ENCODE results near the gene RLN3. TPM values are rescaled to one million over a fixed set of nuclear protein-coding genes. Genes with fewer than 3 reads are reported as not detected.

RLN3 gene
- total RNA-seq, 1 donor from 2014 or later, result not detected

DNA sequence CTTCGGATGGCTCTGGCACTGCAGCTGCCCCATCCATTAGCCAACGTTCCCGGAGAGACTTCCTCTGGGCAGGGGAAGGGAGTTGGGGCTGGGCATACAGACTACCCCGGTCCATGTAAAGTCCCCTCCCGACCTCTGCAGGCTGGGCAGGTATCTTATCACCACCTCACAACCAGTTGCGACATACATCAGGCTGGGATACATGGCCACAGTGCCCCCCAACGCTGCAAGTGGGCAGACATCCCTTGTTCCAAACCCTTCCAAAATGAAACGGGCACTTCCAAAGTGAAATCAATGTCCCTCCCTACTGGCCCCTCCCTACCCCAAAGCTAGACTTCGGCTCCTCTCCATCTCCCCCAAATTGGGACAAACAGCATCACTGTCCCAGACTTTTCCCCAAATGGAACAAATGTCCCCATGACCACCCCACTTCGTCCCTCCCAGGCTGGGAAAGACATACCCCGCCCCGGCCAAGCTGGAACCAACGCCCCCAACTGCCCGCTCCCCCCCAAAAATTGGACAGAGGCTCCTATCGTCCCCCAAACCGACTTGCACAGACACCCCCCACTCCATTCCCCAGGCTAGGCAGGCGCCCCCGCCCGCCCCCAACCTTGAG, 28.9 kb downstream of the RLN3 start:
- DNase-seq (ENCODE audit: low spot score), result no peak
- Mint-ChIP-seq H3K9me3 (ENCODE audit: low read depth) (no peaks in the 10 kb centered on the region), H3K4me1 (ENCODE audit: low read depth) (peaks cover 11% of the 10 kb centered on the region), H3K4me3 (ENCODE audit: unreplicated experiment) (peak overlapping the region; percentile 55), H3K36me3 (ENCODE audit: low read depth) (peaks cover 1% of the 10 kb centered on the region), H3K27ac (ENCODE audit: unreplicated experiment) (no peak overlapping the region), H3K27me3 (ENCODE audit: low read depth) (peaks cover 3% of the 10 kb centered on the region)
- TF ChIP-seq, protein P1, sequence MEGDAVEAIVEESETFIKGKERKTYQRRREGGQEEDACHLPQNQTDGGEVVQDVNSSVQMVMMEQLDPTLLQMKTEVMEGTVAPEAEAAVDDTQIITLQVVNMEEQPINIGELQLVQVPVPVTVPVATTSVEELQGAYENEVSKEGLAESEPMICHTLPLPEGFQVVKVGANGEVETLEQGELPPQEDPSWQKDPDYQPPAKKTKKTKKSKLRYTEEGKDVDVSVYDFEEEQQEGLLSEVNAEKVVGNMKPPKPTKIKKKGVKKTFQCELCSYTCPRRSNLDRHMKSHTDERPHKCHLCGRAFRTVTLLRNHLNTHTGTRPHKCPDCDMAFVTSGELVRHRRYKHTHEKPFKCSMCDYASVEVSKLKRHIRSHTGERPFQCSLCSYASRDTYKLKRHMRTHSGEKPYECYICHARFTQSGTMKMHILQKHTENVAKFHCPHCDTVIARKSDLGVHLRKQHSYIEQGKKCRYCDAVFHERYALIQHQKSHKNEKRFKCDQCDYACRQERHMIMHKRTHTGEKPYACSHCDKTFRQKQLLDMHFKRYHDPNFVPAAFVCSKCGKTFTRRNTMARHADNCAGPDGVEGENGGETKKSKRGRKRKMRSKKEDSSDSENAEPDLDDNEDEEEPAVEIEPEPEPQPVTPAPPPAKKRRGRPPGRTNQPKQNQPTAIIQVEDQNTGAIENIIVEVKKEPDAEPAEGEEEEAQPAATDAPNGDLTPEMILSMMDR (IDR thresholded peaks at IDR 0.05), result no peak

DNA sequence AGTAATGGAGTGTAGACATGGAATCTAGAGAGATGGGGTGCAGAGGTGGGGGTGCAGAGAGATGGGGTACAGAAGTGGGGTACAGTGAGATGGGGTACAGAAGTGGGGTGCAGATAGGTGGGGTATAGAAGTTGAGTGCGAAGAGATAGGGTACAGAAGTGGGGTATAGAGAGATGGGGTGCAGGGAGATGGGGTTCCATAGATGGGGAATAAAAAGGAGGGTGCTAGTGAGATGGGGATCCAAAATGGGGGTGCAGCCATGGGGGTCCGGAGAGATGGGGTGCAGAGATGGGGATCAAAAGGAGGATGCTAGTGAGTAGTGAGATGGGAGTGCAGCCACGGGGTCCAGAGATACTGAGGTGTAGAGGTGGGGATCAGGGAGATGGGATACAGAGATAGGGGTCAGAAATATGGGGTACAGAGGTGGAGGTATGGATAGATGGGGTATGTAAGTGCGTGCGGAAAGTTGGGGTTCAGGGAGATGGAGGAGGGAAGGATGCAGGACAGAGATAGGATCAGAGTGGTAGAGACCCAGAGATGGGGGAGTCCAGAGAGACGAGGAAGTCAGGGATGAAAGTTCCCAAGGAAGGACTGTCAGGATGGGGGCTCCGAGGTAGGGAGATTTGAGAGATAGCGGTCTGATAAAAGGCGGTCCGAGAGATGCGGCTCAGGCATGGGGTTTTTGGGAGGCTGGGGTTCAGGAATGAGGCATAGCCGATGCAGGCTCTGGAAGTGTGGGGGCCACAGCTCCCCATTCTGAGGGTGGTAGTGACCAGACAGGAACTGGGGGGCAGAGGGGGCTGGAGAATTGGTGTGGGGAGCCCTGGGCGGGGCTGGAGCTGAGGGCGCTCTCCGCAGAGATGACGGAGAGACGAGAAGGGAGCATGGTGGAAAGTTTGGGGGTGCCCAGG, 30.5 kb downstream of the RLN3 start:
- H3K9me3 Mint-ChIP-seq (ENCODE audit: low read depth), result no peaks in the 10 kb centered on the region
- H3K36me3 Mint-ChIP-seq (ENCODE audit: low read depth), result no peaks in the 10 kb centered on the region
- TF ChIP-seq, protein P1 (IDR thresholded peaks at IDR 0.05), result no peak
- H3K27ac Mint-ChIP-seq (ENCODE audit: unreplicated experiment), result no peak overlapping the region
- H3K27me3 Mint-ChIP-seq (ENCODE audit: low read depth), result peaks cover 3% of the 10 kb centered on the region
- peak overlapping the region; percentile 72 for H3K4me3 Mint-ChIP-seq (ENCODE audit: unreplicated experiment)
- H3K4me1 Mint-ChIP-seq (ENCODE audit: low read depth), result peaks cover 11% of the 10 kb centered on the region
- DNase-seq (ENCODE audit: low spot score), result no peak

DNA sequence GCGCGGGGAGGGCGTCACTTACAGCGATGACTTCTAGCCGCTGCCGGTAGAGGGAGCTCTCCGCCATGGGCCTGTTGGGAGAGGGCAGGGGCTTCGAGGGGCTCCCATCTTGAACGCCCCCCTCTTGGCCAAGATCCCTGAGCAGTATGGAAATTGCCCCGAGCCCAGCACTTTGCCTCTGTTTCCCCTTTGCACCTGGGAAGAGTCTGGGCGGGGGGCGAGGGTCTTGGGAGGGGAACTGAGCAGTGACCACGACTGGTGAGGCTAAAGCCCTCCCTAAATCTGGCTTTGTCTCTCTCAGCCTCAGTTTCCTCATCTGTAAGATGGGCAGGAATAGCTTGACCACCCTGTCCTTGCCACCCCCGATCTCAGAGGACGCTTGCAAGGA, 31.1 kb downstream of the RLN3 start:
- Mint-ChIP-seq H3K27ac (ENCODE audit: unreplicated experiment) (no peak overlapping the region), H3K4me3 (ENCODE audit: unreplicated experiment) (no peak overlapping the region), H3K9me3 (ENCODE audit: low read depth) (no peaks in the 10 kb centered on the region), H3K27me3 (ENCODE audit: low read depth) (peaks cover 3% of the 10 kb centered on the region), H3K4me1 (ENCODE audit: low read depth) (peaks cover 11% of the 10 kb centered on the region), H3K36me3 (ENCODE audit: low read depth) (no peaks in the 10 kb centered on the region)
- TF ChIP-seq, protein P1 (IDR thresholded peaks at IDR 0.05), result peak; percentile 80
- no peak for DNase-seq (ENCODE audit: low spot score)

DNA sequence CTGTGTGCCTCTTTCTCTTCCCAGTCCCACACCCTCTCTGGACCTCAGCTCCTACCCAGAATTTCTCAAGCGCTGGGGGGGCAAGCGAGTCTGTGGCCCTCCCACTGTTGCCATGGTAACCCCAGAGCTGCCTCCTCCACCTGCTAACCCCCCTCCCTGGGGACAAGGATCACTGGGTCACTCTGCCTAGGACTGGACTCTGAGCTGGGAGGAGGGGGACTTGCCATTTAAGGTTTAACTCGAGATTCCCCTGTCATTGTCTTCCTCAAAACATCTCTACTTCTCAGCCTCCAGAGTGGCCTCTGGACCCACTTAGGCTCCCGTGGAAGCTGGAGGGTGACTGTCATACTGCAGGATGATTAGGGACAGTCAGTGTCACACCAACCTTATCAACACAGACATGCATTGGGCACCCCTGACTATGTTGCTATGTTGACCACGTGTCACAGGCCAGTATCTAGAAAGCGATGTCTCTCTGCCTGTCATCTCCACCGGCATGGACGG, 31.8 kb downstream of the RLN3 start:
- TF ChIP-seq, protein P1 (IDR thresholded peaks at IDR 0.05), result no peak
- no peak for DNase-seq (ENCODE audit: low spot score)
- no peaks in the 10 kb centered on the region for H3K9me3 Mint-ChIP-seq (ENCODE audit: low read depth)

DNA sequence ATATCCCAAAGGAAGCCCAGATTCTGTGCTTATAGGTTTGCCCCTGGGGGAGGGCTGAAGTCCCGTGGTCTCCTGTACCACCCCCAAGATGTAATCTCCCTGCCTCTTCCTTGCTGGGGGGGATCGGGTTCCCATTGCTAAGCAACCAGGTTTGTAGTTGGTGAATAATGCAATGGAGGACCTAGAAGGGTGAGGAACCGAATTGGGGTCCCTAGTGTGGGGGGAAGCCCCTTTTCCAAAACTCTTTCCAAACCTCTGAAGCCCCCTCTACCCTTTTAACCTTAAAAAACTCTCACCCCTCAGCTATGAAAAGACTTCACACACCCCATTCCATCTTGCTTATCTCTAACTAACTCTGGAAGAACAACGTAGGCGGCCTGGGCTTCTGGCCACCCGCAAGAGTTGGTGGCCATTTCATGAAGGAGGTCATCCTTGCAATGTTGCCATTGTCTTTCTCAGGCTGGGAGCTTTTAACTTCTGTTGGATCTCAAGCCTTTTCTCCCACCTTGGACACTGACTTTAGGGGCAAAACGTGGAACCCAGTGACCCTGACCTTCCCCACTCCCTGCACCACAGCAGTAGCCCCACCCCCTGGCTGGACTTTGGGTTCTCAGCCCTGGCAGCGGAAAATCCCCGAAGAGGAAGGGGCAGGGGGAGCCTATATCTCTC, 33.3 kb downstream of the RLN3 start:
- DNase-seq (ENCODE audit: low spot score), result no peak
- no peaks in the 10 kb centered on the region for H3K36me3 Mint-ChIP-seq (ENCODE audit: low read depth)
- peaks cover 3% of the 10 kb centered on the region for H3K27me3 Mint-ChIP-seq (ENCODE audit: low read depth)
- TF ChIP-seq, protein P1 (IDR thresholded peaks at IDR 0.05), result no peak
- H3K27ac Mint-ChIP-seq (ENCODE audit: unreplicated experiment), result no peak overlapping the region
- H3K4me3 Mint-ChIP-seq (ENCODE audit: unreplicated experiment), result no peak overlapping the region
- H3K4me1 Mint-ChIP-seq (ENCODE audit: low read depth), result peaks cover 11% of the 10 kb centered on the region
- no peaks in the 10 kb centered on the region for H3K9me3 Mint-ChIP-seq (ENCODE audit: low read depth)

More for the DNA sequence above, 31.8 kb downstream of the RLN3 start:
- Mint-ChIP-seq H3K4me1 (ENCODE audit: low read depth) (peaks cover 11% of the 10 kb centered on the region), H3K36me3 (ENCODE audit: low read depth) (no peaks in the 10 kb centered on the region), H3K27ac (ENCODE audit: unreplicated experiment) (no peak overlapping the region), H3K27me3 (ENCODE audit: low read depth) (peaks cover 3% of the 10 kb centered on the region), H3K4me3 (ENCODE audit: unreplicated experiment) (no peak overlapping the region)

All from chondrocyte (in vitro differentiated cells).